HL-60/S4 treated with phorbol 12-myristate 13-acetate at 8.2 ng/mL for 4 days and 3 days (cell line): ENCODE data around the gene BTG4.

Experiments used
- in situ Hi-C: fragments of 300-500 bp; cut with MboI; formaldehyde crosslinking; loops from 2 replicates; pipeline ENCODE4 v1.15.0; 2022; ENCODE audit warnings: low sequenced_read_pairs

Gene BTG4

DNA sequence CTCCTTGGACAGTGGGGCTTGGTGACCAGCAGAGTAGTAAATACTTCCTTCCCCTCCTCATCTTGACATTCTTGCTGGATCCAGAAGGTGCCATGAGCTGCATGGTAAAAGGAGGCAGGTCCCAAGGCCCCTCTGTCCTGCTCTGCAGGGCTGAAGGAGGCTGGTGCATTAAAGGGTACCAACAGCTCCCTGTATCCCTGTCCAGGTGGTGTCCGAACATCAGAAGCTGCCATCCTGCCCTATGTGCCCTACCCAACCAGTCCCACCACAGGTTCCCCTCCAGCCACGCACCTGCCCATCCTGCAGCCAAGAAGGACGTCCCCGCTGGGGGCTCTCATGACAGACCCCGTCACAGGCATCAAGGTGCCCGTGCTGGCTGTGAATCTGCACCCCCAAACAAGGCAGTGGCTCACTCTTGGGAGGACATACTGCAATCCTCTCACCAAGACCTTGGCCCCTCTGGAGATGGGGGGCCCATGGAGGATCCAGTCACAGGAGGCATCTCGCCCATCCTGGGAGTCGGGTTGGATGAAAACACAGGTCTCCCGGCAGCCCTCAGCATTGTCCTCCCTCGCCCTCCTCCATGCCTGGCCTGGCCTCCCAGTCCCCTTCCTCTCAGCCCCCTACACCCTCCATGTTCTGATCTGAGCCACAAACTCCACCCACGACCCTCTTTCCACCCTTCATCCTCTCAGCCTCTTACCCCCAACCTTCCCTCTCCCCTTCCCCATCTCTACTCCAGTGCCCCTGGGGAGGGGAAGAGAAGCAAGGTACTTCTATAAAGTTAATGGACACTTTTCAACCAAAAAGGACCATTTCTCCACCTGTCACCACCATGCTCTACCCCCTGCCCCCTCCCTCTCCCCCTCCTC lies 55.1 kb downstream of the BTG4 start:
- in situ Hi-C loops, result no loop called here

DNA sequence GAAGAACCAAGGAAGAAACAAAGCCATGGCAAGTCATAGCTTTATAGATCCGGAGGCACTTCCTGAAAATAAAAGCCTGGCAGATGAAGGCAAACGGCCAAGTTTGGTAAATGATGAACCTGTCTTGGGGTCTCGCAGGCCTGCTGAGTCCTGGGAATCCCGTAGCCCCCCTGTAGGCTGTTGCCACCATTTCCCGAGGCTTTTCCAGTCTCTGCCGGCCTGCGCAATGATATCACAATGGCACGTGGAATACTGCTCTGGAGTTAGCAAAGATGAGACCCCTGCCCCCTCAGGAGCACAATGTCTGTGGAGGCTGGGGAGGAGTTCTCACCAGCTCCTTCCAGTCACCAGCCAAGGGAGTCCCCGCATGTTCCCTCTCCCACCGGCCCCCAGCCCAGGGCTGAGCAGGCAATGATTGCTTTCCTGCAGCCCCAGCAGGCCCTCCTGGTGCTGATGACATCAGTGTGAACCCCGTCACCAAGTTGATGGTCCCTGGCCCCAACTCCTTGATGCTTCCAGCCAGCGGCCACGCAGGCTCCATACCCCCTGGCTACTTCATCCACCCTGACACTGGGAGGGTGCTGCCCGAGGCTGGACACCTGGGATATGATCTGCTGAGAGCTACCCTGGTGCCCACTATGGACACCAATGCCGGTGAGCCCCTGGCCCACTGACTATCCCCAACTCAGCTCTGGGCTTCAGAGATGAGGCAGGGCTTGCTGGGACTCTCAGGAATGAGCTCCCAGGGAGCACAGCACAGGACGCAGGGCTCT lies 55.9 kb downstream of the BTG4 start:
- in situ Hi-C loops, result no loop called here

DNA sequence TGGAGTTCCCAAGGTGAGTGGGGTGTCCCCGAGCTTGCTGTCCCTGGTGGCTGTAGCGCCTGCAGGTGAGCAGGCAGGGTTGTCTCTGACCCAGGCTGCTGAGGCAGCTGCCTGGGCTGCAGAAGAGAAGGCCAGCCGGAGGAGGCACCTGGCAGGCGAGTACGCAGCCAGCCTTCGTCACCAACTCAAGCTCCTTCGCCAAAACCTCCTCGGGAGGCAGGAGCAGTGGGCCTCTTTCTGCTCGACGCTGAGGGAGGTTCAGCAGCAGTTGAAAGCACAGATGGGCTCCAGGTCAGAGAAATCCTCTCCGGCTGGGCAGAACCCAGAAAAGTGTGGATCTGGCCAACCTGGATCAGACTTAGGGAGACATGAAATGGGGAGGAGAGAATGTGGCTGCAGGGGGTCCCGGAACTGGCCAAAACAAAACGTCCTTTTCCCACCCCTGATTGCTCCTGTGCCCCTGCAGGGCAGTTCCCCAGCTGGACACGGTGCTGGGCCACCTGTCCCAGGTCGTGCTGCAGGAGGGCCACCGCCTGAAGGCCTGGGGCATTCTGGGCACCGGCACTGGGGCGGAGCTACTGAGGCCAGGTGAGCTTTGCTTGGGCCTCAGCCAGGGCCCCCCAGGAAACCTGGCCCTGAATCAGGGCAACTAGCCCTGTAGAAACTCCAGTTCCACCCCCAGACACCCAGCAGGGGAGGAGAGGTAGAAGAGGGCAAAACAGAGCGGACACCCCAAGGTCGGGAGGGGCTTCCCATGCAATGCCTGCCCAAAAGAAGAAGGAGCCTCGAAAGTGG lies 56.7 kb downstream of the BTG4 start:
- in situ Hi-C loops, result no loop called here

DNA sequence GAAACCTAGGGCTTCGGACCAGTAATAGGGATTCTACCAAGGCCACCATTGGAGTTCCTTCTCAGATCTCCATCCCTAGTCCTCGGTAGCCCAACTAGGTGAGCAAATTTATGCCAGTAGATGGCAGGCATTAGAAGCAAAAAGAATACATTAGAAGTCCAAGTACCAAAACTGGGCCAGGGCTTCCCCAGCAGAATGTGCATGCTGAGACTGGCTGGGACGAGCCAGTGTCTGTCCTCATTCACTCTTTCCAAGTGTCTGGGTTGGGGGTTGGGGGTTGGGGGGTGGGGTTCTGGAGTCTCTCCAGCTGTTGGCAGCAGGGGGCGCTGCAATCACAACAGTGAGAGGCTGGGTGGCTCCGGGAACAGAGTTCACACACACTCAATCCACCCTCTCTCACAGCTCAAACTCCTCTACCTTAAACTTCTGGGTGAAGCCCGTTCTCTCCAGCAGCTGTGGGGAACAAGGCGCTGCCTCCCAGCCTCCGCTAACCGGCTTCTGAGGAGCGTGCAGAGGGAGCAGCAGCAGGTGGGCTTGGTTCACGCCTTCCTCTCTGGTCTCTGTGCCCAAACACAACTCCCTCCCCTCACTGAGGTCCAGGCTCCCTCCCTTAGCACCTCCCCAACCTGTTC lies 57.5 kb downstream of the BTG4 start:
- in situ Hi-C loops, result no loop called here

DNA sequence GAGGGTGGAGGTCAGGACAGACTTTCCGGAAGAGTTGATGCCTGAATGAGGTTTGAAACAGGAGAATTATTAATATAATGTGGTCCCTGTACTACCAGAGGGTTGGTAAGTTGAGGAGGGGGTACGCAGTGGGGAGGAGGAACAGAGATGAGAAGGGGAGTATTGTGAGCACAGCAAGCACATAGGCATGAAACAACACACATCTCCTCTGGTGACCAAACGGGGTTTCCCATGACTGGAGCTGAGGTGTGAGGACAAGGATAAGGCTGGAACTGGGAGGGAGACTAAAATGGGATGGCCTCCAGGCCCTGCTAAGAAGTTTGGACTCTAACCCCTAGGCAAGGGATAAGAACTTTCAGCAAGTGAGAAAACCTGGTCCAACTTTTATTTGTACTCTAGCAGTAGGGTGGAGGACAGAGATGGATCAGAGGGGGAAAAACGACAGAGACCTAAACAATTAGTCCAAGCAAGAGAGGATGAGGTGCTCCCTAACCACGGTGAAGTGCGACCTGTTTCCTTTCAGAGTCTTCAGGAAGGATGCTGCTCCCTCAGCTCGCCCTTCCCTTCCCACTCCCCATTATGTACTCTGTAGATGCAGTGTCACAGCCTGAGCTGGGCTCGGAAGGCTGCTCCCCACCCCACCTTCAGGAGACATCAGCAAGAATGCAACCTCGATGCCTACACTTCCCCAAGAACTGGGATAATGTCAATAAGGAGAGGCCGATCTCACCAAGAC lies 59.2 kb downstream of the BTG4 start:
- in situ Hi-C loops, result no loop called here

DNA sequence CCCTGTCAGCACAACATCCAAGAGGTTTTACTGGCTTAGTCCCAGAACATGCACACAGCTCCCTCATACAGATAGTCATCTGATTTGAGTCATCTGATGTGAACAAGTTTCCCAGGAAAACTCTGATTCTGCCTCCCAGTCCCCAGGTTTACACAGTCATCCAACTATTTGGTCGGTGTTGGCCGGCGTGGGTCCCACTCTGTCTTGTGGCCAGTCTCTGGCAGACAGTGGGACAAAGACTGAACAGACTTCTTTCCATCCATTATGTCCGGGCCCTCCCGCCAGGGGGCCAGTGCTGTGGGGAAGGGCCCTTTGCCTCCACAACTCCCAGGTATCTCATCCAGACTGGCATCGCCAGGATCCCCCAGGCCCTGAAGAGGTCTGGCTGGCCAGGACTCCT lies 60.0 kb downstream of the BTG4 start:
- in situ Hi-C loops, result no loop called here

DNA sequence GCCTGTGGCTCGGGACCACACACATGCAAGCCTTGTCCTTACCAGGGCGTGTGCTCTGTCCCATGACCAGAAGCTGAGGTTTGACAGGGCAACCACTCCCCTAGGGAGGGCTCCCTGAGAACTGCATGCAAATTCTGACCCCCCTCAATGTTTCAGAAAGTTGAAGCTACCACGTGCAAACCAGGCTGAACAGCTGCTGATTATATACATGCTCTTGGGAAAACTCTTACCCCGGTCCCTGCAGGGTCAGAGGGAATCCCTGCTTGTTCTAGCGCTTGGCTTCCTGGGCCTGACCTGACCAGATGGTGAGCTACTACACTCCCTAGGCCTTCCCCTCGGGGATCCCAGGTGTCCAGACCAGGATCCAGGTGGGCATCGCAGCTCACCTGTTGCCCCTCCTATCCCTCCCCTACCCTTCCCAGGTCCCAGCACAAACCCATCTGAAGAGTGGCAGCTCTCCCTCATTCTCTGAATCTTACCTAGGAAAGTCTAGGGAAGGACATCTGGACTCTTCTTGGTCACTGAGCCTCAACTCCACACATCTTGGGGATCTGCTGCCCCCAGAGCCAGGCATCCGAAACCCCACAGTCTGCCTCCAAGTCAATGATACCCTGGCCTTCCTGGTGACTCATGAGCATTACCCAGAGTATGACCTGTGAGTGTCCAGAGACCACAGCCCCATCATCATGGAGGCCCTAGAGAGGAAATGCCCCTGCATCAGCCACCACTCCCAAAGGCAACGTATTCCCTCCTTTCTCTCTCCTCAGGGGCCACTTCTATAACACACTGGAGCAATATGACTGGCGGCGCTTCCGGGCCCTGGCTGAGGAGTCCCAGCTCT lies 61.5 kb downstream of the BTG4 start:
- in situ Hi-C loops, result no loop called here

DNA sequence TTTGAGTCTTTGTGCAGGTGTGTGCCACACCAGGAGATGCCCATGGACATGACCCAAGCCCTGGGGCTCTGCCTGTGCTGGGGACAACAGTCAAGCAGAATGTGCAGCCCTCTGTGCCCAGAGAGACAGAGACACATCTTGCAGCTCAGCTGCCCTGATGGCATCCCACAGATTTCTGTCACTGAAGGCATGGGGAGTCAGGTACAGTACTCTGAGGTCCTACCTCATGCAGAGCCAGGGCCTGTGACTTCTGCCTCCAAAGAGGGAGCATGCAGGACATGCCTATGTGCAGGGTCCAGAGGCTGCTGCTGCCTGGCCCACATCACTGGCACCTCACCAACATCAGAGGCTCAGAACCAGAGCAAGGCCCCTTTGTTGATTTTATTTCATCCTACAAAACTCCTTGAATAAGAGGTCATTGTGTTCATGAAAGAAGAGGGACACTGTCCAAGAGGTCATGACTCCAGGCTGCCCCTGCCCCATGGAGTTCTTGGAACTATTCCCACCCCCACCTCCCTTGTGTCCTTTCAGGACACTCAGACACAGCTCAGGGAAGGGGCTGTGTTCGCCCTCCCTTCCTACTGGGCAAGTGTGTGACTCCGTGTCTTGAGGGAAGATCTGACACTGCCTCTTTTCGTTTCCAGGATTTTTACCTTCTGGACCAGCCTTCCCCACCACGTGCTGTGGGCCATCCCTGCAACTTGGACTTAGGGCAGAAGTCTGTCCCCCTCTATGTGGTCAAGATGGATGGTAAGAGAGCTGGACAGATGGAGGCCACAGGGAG lies 62.3 kb downstream of the BTG4 start:
- in situ Hi-C loops, result no loop called here

DNA sequence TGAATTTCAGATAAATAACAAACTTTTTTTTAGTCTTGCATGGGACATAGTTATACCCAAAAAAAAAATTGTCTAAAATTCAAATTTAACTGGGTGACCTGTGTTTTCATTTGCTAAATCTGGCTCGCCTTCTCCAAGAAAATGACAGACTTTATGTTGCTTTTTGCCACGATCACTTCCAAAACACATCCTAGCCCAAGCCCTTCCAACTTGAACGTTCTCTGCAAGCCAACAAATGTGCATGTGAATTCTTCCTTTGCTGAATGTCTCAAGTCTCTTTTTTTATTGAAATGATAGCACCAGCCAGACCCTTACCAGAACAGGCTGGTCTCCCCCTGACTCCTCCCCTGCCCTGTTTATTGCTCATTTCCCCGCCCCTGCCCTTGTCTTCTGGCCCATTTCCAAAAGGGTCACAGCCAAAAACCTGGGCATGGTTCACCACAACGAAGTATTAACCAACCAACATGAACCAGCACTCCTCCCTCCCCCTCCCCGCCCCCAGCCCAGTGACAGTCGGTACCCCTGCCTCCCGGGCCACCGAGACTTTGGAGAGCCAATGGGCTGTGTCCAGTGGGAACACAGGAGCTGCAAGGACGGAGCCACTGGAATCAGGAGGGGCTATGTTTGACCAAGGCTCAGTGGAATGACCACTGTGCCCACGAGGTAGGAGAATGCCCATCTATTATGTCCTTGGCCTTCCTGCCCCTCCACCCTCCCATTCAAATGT lies 63.2 kb downstream of the BTG4 start:
- in situ Hi-C loops, result no loop called here

DNA sequence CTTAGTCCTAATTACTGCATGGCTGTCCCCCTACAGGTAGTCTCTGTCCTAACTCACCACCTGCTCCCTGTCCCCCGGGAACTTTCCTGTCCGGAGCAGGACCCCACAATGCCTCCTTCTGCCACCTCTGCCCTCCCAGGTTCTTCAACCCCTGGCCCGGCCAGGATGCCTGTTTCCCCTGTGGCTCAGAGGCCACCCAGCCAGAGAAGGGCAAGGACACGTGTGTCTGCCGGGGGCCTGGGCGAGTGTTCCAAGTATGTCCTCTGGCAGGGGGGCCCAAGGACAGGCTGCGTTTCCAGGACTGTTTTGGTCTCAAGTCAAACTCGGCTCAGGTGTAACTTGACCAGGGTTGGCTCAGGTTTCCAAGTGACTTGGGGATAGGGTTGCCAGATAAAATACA lies 63.8 kb downstream of the BTG4 start:
- in situ Hi-C loops, result no loop called here

DNA sequence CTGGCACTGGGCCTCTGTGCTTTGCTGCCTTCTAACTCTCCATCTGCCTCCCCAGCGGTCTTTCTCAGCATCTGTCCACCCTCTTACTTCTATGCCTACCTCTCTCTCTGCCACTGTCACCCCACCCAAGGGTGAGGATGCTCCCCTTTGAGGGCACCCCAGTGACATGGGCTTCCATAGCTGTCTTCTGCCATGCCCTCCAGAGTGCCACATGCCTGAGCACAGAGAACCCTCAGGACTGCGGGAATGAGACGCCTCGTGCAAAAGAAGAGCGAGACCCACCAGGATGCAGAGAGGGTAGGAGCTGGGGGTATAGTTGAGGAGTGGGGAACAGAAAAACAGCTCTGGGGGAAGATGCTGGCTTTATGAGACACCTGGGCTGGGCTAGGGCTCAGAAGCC lies 64.3 kb downstream of the BTG4 start:
- in situ Hi-C loops, result no loop called here

DNA sequence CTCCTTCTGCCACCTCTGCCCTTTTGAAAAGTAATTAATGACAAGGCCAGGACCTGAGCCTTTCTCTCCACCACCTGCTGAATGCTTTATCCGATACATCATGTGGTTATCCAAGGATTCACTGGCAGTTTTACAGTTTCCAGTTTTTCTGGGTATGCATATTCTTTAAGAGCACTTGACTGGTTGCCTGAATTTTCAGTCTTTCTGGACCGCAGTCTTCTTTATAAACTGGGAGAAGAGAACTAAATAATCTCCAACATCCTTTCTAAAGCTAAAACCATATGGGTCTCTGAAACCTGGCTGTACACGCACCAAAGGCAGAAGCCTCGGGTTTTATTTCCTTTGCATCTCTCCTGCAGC lies 65.1 kb downstream of the BTG4 start:
- in situ Hi-C loops, result no loop called here

DNA sequence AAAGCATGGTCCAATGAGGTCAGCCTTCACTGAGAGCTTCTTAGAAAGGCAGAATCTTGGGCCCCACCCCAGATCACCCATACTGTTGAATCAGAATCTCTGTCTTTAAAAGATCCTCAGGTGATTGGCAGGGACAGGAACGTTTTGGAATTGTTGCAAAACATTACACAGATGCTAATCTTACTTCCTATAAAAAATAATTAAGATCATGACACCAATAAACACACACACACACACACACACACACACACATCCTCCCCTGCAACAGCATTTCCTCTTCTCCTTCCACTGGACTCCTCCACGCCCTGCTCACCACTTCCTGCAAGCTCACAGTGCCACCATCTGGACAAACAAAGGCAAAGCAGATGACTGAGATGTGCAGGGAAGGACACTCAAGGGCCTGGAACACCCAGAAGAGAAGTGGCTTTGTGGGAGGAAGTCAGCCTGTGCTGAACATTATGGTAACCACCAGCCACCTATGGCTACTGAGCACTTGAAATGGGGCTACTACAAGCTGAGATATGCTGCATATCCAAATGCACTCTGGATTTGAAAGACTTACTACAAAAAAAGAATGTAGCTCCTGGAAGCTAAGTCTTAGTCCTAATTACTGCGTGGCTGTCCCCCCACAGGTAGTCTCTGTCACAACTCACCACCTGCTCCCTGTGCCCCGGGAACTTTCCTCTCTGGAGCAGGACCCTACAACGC lies 65.6 kb downstream of the BTG4 start:
- in situ Hi-C loops, result no loop called here

DNA sequence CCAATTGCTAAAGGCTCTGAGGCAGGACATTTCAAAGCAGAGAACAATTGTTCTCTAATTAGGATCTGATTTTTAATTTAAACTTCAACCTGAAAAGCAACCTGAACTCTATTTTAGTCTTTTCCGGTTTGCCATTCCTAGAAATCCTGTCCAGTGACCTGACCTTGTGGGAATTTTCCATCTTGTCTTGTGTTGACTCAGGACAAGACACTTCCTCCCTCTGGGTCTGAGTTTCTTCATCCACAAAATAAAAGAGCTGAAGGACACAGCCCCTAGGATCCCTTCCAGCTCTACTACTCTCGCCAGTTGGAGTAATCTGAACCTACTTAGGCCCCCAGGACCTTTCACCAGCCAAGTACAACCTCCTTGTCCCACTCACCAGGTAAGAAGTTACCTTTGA lies 66.6 kb downstream of the BTG4 start:
- in situ Hi-C loops, result no loop called here
